ENCODE data around the gene CDC42.

CDC42 gene

DNA sequence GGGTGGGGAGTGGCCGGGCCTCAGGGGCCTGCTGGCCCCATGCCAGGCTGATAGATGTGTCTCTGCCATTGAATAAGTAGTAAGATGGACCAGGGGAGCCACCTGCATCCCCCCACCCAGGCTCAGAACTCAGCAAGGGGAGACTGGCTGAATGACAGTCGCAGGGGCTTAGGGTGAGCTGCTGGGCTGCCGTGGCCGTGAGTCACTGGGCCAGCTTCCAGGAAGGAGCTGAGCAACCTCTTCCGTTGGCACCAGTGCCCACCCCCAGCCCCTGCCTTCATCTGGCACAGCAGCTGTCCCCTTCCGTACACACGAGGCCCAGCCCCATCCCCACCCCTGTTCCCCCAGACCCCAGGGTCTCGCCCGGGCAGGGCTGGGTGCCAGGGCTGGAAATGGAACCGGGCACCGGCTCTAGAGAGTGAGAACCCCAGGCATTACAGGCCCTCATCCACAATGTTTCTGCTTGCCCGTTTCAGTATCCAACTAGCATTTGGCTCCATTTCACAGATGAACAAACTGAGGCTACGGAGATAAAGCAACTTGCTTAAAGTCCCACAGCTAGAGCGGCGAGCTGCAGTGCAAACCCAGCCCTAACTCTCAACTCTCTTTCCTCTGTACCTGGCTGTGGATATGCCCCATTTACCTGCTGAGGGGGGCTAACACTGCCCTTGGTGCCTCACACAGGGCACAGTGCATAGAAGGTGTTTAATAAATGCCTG is 80.2 kb downstream of the CDC42 start:
- DNase-seq = no peak

DNA sequence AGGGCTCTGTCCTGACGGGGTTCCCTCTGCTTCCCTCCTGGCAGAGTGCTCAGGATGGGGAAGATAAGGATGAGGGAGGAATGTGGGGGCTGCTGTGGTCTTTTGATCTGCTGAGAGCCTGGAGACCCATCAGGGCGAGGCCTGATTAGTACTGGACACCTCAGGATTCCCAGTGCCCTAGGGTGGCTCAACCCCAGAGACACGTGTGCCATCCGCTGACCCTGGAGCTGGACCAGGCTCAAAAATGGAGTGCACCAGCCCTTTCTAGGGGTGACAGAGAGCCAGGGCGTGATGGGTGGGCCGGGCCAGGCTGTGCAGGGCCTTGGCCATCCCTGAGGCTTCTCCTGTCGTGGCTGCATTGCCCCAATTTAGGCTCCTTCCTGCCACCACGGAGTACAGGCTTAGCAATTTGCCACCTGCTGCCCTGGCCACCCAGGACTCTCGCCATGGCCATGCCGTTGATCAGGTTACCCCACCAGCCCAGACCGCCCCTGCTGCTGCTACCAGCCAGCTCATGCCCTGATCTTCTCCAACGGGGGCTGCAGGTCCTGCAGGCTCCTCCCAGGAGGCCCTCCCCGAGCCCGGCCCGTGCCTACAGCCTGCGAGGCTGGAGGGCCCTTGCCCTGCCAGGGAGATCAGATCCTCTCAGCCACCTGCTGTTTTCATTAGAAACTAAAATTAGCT is 80.9 kb downstream of the CDC42 start:
- DNase-seq = no peak

DNA sequence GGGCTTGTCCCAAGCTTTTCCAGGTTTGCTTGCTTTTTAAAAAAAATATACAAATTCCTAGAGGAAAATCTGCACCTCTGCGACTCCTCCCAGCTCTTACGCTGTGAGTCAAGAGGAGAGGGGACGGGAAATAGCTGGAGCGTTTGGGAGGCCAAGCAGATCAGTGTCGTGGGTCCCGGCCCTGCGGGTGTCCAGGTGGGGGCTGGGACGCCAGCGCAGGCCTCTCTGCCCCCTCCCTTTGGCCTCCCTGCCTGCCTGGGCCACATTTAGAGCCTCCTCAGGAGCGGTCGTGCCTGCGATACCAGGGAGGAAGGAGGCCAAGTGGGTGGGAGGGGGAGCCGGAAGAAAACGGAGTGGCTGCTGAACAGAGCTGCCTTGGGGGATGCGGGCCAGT is 81.4 kb downstream of the CDC42 start:
- DNase-seq = no peak

DNA sequence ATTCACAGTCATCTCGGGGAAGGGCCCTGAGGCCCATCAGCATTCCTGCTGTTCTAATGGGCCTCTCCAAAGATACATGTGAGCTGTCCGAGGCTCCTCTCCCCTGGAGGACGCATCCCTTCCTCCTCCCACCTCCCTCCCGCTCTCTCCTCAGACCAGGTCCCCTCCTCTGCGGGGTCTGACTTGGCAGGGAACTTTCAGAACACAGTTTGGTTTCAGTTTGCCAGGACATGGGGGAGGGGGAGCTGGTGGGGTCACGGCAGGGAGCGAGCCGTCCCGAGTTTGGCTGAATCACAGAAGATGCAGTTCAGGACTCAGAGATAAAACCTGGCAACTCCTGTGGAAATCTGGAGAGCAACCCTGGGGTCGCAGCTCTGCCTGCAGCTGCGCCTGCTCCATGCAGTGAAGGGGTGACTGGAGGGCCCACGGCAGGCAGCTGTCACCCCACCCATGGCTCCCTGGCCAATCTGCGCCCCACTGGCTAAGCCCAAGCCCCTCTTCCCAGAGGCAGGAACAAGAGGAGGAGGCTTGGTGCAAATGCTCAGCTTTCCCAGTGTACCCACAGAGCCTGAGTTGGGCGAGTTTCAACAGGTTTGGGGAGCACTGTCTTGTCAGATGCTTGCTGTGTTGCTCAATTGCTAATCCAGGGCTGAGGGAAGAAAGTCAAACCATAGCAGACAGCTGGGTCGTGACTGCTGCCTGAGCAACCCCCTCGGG is 84.7 kb downstream of the CDC42 start:
- no peak for DNase-seq

DNA sequence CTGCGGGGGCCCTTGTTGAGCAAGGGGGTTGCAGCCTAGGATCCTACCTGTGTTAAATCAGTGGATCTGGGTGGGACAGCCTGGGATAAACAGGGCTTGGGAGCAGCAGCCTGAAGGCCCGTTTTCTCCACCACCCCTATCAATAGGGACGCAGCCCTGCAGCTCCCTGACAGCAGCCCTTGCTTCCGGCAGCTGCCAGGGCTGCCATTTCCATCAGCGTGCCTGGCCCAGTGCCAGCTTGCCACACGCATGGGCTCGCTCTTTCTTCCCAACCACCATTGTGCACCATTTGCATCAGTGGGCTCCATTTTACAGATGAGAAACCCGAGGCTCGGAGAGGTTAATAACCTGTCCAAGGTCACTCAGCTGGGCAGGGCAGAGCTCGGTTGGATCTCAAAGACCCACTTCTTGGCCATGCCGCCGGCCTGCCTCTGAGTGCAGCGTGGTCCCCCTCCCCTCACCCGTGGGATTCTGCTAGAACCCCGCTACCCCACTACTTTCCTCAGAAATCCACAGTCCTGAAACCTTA is 86.6 kb downstream of the CDC42 start:
- DNase-seq = peak; percentile 56

DNA sequence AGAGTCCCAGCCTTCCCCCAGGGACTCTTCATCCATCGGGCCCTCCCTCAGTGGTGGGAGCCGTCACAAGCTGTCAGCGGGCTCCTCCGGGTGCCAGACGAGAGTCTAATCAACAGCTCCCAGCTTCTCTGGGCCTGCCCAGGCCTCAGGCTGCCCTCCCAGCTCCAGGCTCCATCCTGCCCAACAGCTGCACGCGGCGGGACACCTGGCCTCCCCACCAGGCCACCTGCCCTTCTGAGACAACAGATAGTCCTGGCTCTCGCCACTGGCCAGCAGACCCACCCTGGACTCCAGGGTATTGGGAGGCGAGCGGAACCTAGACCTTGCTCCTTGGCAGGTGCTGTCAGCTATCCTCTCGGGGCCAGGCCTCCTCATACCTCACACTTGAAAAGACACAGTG is 87.3 kb downstream of the CDC42 start:
- DNase-seq = no peak
